Measurements from ENCODE around the gene ECSIT. TPM values are rescaled to one million over a fixed set of nuclear protein-coding genes. Genes with fewer than 3 reads are reported as not detected.
"Not testable (repeated sequence)": the region's sequence is repeated elsewhere in the genome, so short reads cannot be mapped to it uniquely, and the experiment has no call there.

The ECSIT gene
- total RNA-seq, 1 experiment from 2014 or later = 52.8 TPM

DNA sequence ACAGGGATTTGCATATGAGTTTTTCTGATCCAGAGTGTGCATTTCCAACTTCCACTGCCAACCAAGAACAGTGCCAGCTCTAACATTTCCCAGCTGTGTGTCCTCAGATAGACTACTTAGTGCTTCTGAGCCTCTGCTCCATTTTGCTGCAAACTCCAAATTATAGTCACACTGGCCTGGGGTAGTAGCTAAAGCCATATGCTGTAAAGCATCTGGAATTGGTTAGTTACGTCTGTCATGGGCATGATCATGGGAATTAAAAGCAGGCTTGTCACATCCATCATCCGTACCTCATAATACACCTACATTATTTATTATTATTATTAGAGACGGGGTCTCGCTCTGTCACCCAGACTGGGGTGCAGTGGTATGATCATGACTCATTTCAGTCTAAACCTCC is 55.2 kb downstream of the ECSIT start:
- Histone ChIP-seq H3K9ac (ENCODE audit: low read length) (no peak overlapping the region), H3K4me3 (replicated peaks in 1 of 2; ENCODE audit: low read depth in 1 of 2, low read length in 2 of 2) (no peak overlapping the region), H3K79me2 (ENCODE audit: insufficient read depth, low read length) (no peaks in the 10 kb centered on the region), H3K9me2 (ENCODE audit: insufficient read depth) (no peaks in the 10 kb centered on the region), H3K27ac (ENCODE audit: low read depth, low read length) (no peak overlapping the region), H3K36me3 (ENCODE audit: control insufficient read depth in 1 of 2, insufficient read depth in 2 of 2, low read length in 2 of 2) (no peaks in the 10 kb centered on the region), H2AFZ (ENCODE audit: low read depth, low read length, poor library complexity, severe bottlenecking) (no peak overlapping the region), H4K20me1 (ENCODE audit: insufficient read depth) (no peaks in the 10 kb centered on the region), H3K4me1 (ENCODE audit: control insufficient read depth in 1 of 2, insufficient read depth in 2 of 2, low read length in 2 of 2) (peaks cover 0 to 9% of the 10 kb centered on the region in 2 experiments; a peak in 2 of 4 replicates), H3K9me3 (ENCODE audit: control insufficient read depth in 1 of 2, insufficient read depth in 1 of 2, low read depth in 1 of 2, low read length in 2 of 2) (no peaks in the 10 kb centered on the region), H3K4me2 (ENCODE audit: low read length) (no peak overlapping the region), H3K27me3 (ENCODE audit: insufficient read depth, low read length) (no peaks in the 10 kb centered on the region)
- RAD21 ChIA-PET (ENCODE audit: low non-redundant PET in 1 of 2, low total read pairs in 2 of 2, uncharacterized antibody in 2 of 2, unreplicated experiment in 2 of 2) = no interaction called here
- DNase-seq (ENCODE audit: low read depth, low spot score) = no peak
- TF ChIP-seq, protein P1, sequence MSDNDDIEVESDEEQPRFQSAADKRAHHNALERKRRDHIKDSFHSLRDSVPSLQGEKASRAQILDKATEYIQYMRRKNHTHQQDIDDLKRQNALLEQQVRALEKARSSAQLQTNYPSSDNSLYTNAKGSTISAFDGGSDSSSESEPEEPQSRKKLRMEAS (IDR thresholded peaks at IDR 0.05) = no peak
- TF ChIP-seq ELF1 (IDR thresholded peaks at IDR 0.05; ENCODE audit: borderline replicate concordance, low read depth) (no peak), ZNF274 (IDR thresholded peaks at IDR 0.05; ENCODE audit: low read depth, low read length) (no peak), EGR1 (IDR thresholded peaks at IDR 0.05; ENCODE audit: low read depth) (no peak), YY1 (IDR thresholded peaks at IDR 0.05; ENCODE audit: extremely low read depth, insufficient replicate concordance, low read depth, low read length) (no peak), RAD21 (IDR thresholded peaks at IDR 0.05; ENCODE audit: low read depth) (no peak), TCF7L2 (IDR thresholded peaks at IDR 0.05; ENCODE audit: borderline replicate concordance, extremely low read depth, insufficient read depth, insufficient read length) (no peak), SRF (IDR thresholded peaks at IDR 0.05; ENCODE audit: low read depth) (no peak), POLR2AphosphoS5 (IDR thresholded peaks at IDR 0.05; ENCODE audit: low read depth, low read length) (no peak), SIN3A (IDR thresholded peaks at IDR 0.05; ENCODE audit: low read depth) (no peak), CBX3 (IDR thresholded peaks at IDR 0.05; ENCODE audit: low read depth) (no peak)
- TF ChIP-seq, protein P2, sequence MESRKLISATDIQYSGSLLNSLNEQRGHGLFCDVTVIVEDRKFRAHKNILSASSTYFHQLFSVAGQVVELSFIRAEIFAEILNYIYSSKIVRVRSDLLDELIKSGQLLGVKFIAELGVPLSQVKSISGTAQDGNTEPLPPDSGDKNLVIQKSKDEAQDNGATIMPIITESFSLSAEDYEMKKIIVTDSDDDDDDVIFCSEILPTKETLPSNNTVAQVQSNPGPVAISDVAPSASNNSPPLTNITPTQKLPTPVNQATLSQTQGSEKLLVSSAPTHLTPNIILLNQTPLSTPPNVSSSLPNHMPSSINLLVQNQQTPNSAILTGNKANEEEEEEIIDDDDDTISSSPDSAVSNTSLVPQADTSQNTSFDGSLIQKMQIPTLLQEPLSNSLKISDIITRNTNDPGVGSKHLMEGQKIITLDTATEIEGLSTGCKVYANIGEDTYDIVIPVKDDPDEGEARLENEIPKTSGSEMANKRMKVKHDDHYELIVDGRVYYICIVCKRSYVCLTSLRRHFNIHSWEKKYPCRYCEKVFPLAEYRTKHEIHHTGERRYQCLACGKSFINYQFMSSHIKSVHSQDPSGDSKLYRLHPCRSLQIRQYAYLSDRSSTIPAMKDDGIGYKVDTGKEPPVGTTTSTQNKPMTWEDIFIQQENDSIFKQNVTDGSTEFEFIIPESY (IDR thresholded peaks at IDR 0.05; ENCODE audit: extremely low read depth, insufficient replicate concordance, low read length) = no peak
- TF ChIP-seq, protein P3, sequence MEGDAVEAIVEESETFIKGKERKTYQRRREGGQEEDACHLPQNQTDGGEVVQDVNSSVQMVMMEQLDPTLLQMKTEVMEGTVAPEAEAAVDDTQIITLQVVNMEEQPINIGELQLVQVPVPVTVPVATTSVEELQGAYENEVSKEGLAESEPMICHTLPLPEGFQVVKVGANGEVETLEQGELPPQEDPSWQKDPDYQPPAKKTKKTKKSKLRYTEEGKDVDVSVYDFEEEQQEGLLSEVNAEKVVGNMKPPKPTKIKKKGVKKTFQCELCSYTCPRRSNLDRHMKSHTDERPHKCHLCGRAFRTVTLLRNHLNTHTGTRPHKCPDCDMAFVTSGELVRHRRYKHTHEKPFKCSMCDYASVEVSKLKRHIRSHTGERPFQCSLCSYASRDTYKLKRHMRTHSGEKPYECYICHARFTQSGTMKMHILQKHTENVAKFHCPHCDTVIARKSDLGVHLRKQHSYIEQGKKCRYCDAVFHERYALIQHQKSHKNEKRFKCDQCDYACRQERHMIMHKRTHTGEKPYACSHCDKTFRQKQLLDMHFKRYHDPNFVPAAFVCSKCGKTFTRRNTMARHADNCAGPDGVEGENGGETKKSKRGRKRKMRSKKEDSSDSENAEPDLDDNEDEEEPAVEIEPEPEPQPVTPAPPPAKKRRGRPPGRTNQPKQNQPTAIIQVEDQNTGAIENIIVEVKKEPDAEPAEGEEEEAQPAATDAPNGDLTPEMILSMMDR (IDR thresholded peaks at IDR 0.05 in 2 of 3, conservative IDR thresholded peaks at IDR 0.05 in 1 of 3; ENCODE audit: borderline replicate concordance in 1 of 3, insufficient read depth in 1 of 3, low read depth in 2 of 3, low read length in 2 of 3) = no peak
- BruUV-seq (replicated peaks) = no TSS peak
- no peak for ATAC-seq
- CTCF ChIA-PET = no interaction called here
- POLR2A ChIA-PET = no interaction called here
- intact Hi-C loops (cut with micrococcal nuclease) = no loop called here

DNA sequence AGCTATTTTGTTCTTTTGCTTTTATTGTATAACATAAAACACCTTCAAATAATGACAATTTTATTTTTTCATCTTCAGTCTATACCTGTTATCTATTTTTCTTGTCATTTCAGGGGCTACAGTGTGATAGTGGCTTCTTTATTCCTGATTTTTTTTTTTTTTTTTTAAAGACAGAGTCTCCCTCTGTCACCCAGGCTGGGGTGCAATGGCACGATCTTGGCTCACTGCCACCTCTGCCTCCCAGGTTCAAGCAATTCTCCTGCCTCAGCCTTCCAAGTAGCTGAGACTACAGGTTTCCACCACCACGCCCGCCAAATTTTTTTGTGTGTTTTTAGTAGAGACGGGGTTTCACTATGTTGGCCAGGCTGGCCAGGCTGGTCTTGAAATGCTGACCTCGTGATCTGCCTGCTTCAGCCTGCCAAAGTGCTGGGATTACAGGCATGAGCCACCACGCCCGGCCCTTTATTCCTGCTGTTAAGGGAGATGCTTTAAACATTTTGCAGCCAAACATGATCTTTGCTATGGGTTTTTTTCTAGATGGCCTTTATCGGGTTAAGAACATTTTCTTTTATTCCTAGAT is 60.6 kb downstream of the ECSIT start:
- H3K4me2 ChIP-seq (ENCODE audit: low read length); ATAC-seq; DNase-seq (ENCODE audit: low read depth, low spot score); POLR2A ChIA-PET; BruUV-seq (replicated peaks); H3K79me2 ChIP-seq (ENCODE audit: insufficient read depth, low read length); RAD21 ChIA-PET (ENCODE audit: low non-redundant PET in 1 of 2, low total read pairs in 2 of 2, uncharacterized antibody in 2 of 2, unreplicated experiment in 2 of 2); H3K9me2 ChIP-seq (ENCODE audit: insufficient read depth); intact Hi-C loops (cut with micrococcal nuclease); H3K27me3 ChIP-seq (ENCODE audit: insufficient read depth, low read length); H3K4me3 ChIP-seq (replicated peaks in 1 of 2; ENCODE audit: low read depth in 1 of 2, low read length in 2 of 2); H3K9me3 ChIP-seq (ENCODE audit: control insufficient read depth in 1 of 2, insufficient read depth in 1 of 2, low read depth in 1 of 2, low read length in 2 of 2); H4K20me1 ChIP-seq (ENCODE audit: insufficient read depth); H3K9ac ChIP-seq (ENCODE audit: low read length); H2AFZ ChIP-seq (ENCODE audit: low read depth, low read length, poor library complexity, severe bottlenecking); H3K36me3 ChIP-seq (ENCODE audit: control insufficient read depth in 1 of 2, insufficient read depth in 2 of 2, low read length in 2 of 2); H3K4me1 ChIP-seq (ENCODE audit: control insufficient read depth in 1 of 2, insufficient read depth in 2 of 2, low read length in 2 of 2); H3K27ac ChIP-seq (ENCODE audit: low read depth, low read length): not testable (repeated sequence)
- CTCF ChIA-PET = interaction anchor here (1.4 to 3.6 kb wide), 2 partner anchors 14 to 33 kb away, joined by 5 to 9 read pairs; partner anchors contain the start of gene PRKCSH
